B cell (primary cell): ENCODE results near the gene CDH5.

Experiments used
- EZH2 ChIP-seq: IDR thresholded peaks from 2 replicates; pipeline ENCODE4 v1.6.1; 2012; ENCODE audit warnings: borderline replicate concordance, low read depth, mild to moderate bottlenecking, moderate library complexity, low read length; ENCODE audit not compliant: insufficient read depth, poor library complexity, severe bottlenecking
- TF ChIP-seq, protein P1 (sequence below): fragments of 200-600 bp; IDR thresholded peaks from one replicate; pipeline ENCODE4 v1.8.0; 2022; ENCODE audit warnings: antibody characterized with exemption, mild to moderate bottlenecking

DNA sequence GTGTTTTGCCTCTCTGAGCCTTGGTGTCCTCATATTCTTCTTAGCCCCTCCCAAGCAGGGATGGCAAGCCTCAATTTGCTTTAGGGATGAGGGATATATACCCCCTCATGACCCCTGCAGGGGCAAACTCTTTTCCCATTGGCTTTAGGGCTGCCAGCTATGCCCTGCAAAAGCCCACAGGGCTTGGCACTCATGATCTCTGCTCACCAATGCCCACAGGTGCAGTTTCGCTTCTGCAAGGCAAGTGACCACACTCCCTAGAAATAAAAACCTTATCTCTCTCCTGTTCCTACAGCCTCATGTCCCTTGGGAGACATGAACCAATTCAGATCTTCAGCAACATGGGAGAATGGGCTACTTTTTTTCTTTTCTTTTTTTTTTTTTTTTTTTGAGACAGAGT is 69.4 kb downstream of the CDH5 start:
- TF ChIP-seq, protein P1, sequence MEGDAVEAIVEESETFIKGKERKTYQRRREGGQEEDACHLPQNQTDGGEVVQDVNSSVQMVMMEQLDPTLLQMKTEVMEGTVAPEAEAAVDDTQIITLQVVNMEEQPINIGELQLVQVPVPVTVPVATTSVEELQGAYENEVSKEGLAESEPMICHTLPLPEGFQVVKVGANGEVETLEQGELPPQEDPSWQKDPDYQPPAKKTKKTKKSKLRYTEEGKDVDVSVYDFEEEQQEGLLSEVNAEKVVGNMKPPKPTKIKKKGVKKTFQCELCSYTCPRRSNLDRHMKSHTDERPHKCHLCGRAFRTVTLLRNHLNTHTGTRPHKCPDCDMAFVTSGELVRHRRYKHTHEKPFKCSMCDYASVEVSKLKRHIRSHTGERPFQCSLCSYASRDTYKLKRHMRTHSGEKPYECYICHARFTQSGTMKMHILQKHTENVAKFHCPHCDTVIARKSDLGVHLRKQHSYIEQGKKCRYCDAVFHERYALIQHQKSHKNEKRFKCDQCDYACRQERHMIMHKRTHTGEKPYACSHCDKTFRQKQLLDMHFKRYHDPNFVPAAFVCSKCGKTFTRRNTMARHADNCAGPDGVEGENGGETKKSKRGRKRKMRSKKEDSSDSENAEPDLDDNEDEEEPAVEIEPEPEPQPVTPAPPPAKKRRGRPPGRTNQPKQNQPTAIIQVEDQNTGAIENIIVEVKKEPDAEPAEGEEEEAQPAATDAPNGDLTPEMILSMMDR = no peak
- no peak for TF ChIP-seq EZH2
